Endothelial cell of umbilical vein (primary cell): Measurements from ENCODE around the gene CMTM4. TPM values are rescaled to one million over a fixed set of nuclear protein-coding genes. Genes with fewer than 3 reads are reported as not detected.
A peak's percentile ranks its signal among the peaks of the same experiment; 100 is the strongest.

Experiments used
- BruUV-seq: library from RNA; stranded (reverse); fragments of 400-500 nt; replicated peaks from 2 replicates; lab custom pipeline; 2021; lab: Mats Ljungman, UMichigan
- CTCF ChIA-PET: fragments of 300-600, 350-600 bp; sonication (Branson Sonifier 250); formaldehyde crosslinking; loops from one replicate; lab custom pipeline; 2021; ENCODE audit warnings: antibody characterized with exemption, inconsistent platforms; lab: Charles Lee
- POLR2A ChIA-PET: fragments of 300-600, 350-600 bp; sonication (Branson Sonifier 250); formaldehyde crosslinking; loops from one replicate; lab custom pipeline; 2021; ENCODE audit warnings: antibody characterized with exemption, inconsistent platforms; lab: Charles Lee
- DNase-seq: peaks from one replicate; pipeline ENCODE4 v3.0.0-alpha.2; 2011; ENCODE audit warnings: low read depth, low spot score
- FAIRE-seq: peaks from 2 replicates; lab custom pipeline; 2011; peaks lifted over from hg19 to GRCh38; lab: Jason Lieb, UNC
- H2AFZ ChIP-seq: 2 replicates; pipeline ENCODE4 v1.6.0; 2012; ENCODE audit warnings: low read depth, low read length, control low read depth, inconsistent platforms
- H3K27ac ChIP-seq: 2 replicates; pipeline ENCODE4 v1.5.1; 2011; ENCODE audit warnings: low read depth, mild to moderate bottlenecking, control low read depth, low read length, moderate library complexity; ENCODE audit not compliant: insufficient read depth
- H3K27me3 ChIP-seq, 2 experiments: 2 replicates each; pipeline versions ENCODE4 v1.6.0 to v1.6.1; 2011; ENCODE audit warnings: low read length in 2 of 2, mixed read lengths in 1 of 2; ENCODE audit not compliant: control insufficient read depth in 2 of 2, insufficient read depth in 2 of 2
- H3K36me3 ChIP-seq, 2 experiments: 2 replicates in 1 of 2; 3 replicates in 1 of 2; pipeline ENCODE4 v1.5.1; 2011; ENCODE audit warnings: low read length in 2 of 2, mild to moderate bottlenecking in 1 of 2, moderate library complexity in 1 of 2; ENCODE audit not compliant: control insufficient read depth in 2 of 2, insufficient read depth in 2 of 2; ENCODE audit errors: extremely low read depth in 1 of 2
- H3K4me1 ChIP-seq: 3 replicates; pipeline ENCODE4 v1.5.1; 2011; ENCODE audit warnings: mild to moderate bottlenecking, low read length; ENCODE audit not compliant: control insufficient read depth, insufficient read depth; ENCODE audit errors: extremely low read depth
- H3K4me2 ChIP-seq: 2 replicates; pipeline ENCODE4 v1.6.1; 2011; ENCODE audit warnings: low read length, control low read depth, mixed read lengths; ENCODE audit not compliant: insufficient read depth
- H3K4me3 ChIP-seq, 3 experiments: fragments of 200-600 bp in 1 of 3; sonication (generic), shearing (Covaris generic) in 1 of 3; replicated peaks in 1 of 3; 2 replicates each; pipeline ENCODE4 v1.5.1; 2011 to 2016; ENCODE audit warnings: control low read depth in 3 of 3, low read length in 3 of 3, mild to moderate bottlenecking in 2 of 3, inconsistent platforms in 1 of 3, low read depth in 1 of 3, moderate library complexity in 1 of 3; ENCODE audit not compliant: insufficient read depth in 1 of 3
- H3K79me2 ChIP-seq: 2 replicates; pipeline ENCODE4 v1.6.0; 2012; ENCODE audit warnings: low read length, inconsistent platforms; ENCODE audit not compliant: control insufficient read depth, insufficient read depth
- H3K9ac ChIP-seq: replicated peaks from 2 replicates; pipeline ENCODE3; 2011; ENCODE audit warnings: low read length, control low read depth; ENCODE audit not compliant: insufficient read depth; ENCODE audit errors: extremely low read depth
- H3K9me1 ChIP-seq: replicated peaks from 3 replicates; pipeline ENCODE4 v1.6.0; 2011; ENCODE audit warnings: mild to moderate bottlenecking, low read length; ENCODE audit not compliant: control insufficient read depth, insufficient read depth; ENCODE audit errors: extremely low read depth
- H3K9me3 ChIP-seq: replicated peaks from 2 replicates; pipeline ENCODE4 v1.5.1; 2012; ENCODE audit warnings: low read length, inconsistent platforms; ENCODE audit not compliant: control insufficient read depth, insufficient read depth
- H4K20me1 ChIP-seq: replicated peaks from 2 replicates; pipeline ENCODE3; 2011; ENCODE audit warnings: mild to moderate bottlenecking, low read length; ENCODE audit not compliant: control insufficient read depth, insufficient read depth; ENCODE audit errors: extremely low read depth
- EZH2 ChIP-seq: IDR thresholded peaks from 2 replicates; pipeline ENCODE4 v1.6.1; 2012; ENCODE audit warnings: borderline replicate concordance, low read depth, mild to moderate bottlenecking, moderate library complexity, low read length, inconsistent platforms; ENCODE audit not compliant: severe bottlenecking
- FOS ChIP-seq: IDR thresholded peaks from 2 replicates; pipeline ENCODE4 v1.6.1; 2011; ENCODE audit warnings: mild to moderate bottlenecking, low read length, moderate library complexity, borderline replicate concordance; ENCODE audit not compliant: insufficient read depth
- GATA2 ChIP-seq: IDR thresholded peaks from 2 replicates; pipeline ENCODE4 v1.7.0; 2011; ENCODE audit warnings: low read depth, mild to moderate bottlenecking, moderate library complexity, mixed read lengths, low read length; ENCODE audit not compliant: insufficient read length, insufficient read depth
- JUN ChIP-seq: IDR thresholded peaks from 2 replicates; pipeline ENCODE4 v1.6.1; 2011; ENCODE audit warnings: borderline replicate concordance, low read depth; ENCODE audit not compliant: insufficient read length, insufficient read depth
- MYC ChIP-seq: IDR thresholded peaks from one replicate; pipeline ENCODE4 v1.6.1; 2011; ENCODE audit warnings: mild to moderate bottlenecking, low read depth, low read length
- POLR2A ChIP-seq: IDR thresholded peaks from 2 replicates; pipeline ENCODE4 v1.6.1; 2012; ENCODE audit warnings: low read depth, mild to moderate bottlenecking, control low read depth, low read length
- POLR2AphosphoS5 ChIP-seq: IDR thresholded peaks from 2 replicates; pipeline ENCODE4 v1.6.1; 2012; ENCODE audit warnings: low read depth, mild to moderate bottlenecking, control low read depth, low read length, moderate library complexity; ENCODE audit not compliant: insufficient read depth
- dilution Hi-C: fragments of 300-500 bp; cut with MboI; formaldehyde crosslinking; loops from one replicate; pipeline ENCODE4 v1.15.0; 2019; ENCODE audit warnings: low sequenced_read_pairs; ENCODE audit not compliant: extremely low pct_ligation_motif_present
- intact Hi-C: fragments of 100-400 bp; cut with micrococcal nuclease; formaldehyde crosslinking; loops from one replicate; pipeline ENCODE4 v1.10.0; 2022
- polyA plus RNA-seq, 4 experiments: library from polyadenylated mRNA; depleted of rRNA in 3 of 4; stranded (reverse) in 3 of 4; unstranded in 1 of 4; fragments of >200 nt; gene quantifications; 2 replicates each; pipeline versions ENCODE4 v1.2.1 to v1.2.3, GENCODE V29; 2011 to 2012; ENCODE audit warnings: missing spikeins in 1 of 4
- total RNA-seq: library from RNA; stranded (reverse); gene quantifications from 2 replicates; pipeline ENCODE4 v1.2.3, GENCODE V29; 2021
- TF ChIP-seq, protein P1 (sequence below): IDR thresholded peaks from 2 replicates; pipeline ENCODE4 v1.6.1; 2011; ENCODE audit not compliant: insufficient read depth, insufficient read length
- TF ChIP-seq, protein P2 (sequence below), 2 donors: IDR thresholded peaks; 1 replicate in 1 of 2; 2 replicates in 1 of 2; pipeline ENCODE4 v1.5.1; 2011; ENCODE audit warnings: low read length in 2 of 2, mild to moderate bottlenecking in 2 of 2, moderate library complexity in 2 of 2, control low read depth in 1 of 2, inconsistent platforms in 1 of 2, low read depth in 1 of 2; ENCODE audit not compliant: insufficient read depth in 1 of 2; ENCODE audit errors: extremely low read depth in 1 of 2

Gene CMTM4
- total and polyA plus RNA-seq, 2 donors (not counting 3 experiments of a cell fraction or from before 2014, with no cell fraction given): 9.0 to 10.7 TPM

DNA sequence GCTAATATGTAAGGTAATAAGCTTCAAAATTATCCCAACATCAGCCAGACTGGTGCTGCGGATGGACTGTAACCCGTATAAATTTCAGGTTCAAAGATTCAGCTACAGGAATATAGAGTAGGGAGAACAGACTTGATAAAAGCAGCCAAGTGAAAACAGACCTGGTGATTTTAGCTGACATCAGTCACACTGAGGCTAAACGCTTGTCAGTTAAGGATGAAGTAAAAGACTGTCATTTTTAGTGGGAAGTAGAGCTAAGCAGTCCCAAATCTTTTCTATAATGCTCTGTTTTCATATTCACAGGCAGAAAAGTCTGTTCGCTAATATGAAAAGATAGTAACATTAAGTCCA lies 35.4 kb downstream of the CMTM4 start:
- Histone ChIP-seq H4K20me1 (no peaks in the 10 kb centered on the region), H3K27ac (peak overlapping the region; percentile 49), H3K27me3 (no peaks in the 10 kb centered on the region), H3K4me2 (peak overlapping the region; percentile 5), H3K9me1 (no peaks in the 10 kb centered on the region), H2AFZ (no peak overlapping the region), H3K36me3 (no peaks in the 10 kb centered on the region), H3K79me2 (no peaks in the 10 kb centered on the region), H3K9ac (peak overlapping the region; percentile 10), H3K4me1 (peaks cover 25% of the 10 kb centered on the region), H3K4me3 (no peak overlapping the region), H3K9me3 (no peaks in the 10 kb centered on the region)
- no TSS peak for BruUV-seq
- CTCF ChIA-PET: interaction anchor here (0.7 to 4.7 kb wide), 24 partner anchors 8 to 255 kb away, joined by 3 to 120 read pairs (median 4); partner anchors contain the start of genes CMTM4 and NAE1
- TF ChIP-seq GATA2 (no peak), EZH2 (no peak), MYC (no peak), POLR2AphosphoS5 (no peak), FOS (no peak), JUN (no peak), POLR2A (no peak)
- TF ChIP-seq, protein P1, sequence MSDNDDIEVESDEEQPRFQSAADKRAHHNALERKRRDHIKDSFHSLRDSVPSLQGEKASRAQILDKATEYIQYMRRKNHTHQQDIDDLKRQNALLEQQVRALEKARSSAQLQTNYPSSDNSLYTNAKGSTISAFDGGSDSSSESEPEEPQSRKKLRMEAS: no peak
- TF ChIP-seq, protein P2, sequence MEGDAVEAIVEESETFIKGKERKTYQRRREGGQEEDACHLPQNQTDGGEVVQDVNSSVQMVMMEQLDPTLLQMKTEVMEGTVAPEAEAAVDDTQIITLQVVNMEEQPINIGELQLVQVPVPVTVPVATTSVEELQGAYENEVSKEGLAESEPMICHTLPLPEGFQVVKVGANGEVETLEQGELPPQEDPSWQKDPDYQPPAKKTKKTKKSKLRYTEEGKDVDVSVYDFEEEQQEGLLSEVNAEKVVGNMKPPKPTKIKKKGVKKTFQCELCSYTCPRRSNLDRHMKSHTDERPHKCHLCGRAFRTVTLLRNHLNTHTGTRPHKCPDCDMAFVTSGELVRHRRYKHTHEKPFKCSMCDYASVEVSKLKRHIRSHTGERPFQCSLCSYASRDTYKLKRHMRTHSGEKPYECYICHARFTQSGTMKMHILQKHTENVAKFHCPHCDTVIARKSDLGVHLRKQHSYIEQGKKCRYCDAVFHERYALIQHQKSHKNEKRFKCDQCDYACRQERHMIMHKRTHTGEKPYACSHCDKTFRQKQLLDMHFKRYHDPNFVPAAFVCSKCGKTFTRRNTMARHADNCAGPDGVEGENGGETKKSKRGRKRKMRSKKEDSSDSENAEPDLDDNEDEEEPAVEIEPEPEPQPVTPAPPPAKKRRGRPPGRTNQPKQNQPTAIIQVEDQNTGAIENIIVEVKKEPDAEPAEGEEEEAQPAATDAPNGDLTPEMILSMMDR (IDR thresholded peaks at IDR 0.05; ENCODE audit: extremely low read depth in 1 of 2, insufficient read depth in 1 of 2, low read depth in 1 of 2, low read length in 2 of 2): no peak
- POLR2A ChIA-PET: interaction anchor here (1.6 kb wide), 1 partner anchor 10 kb away, joined by 6 read pairs; no protein-coding TSS in a partner anchor
- dilution Hi-C loops: no loop called here
- DNase-seq (no peak), FAIRE-seq (no peak)
- intact Hi-C loops: loop anchor here (2.0 to 5.0 kb wide), 3 partner anchors 36 to 81 kb away; partner anchors contain the start of gene CMTM4
